Inflammatory macrophage treated with lipopolysaccharide for 1 hour (primary cell): ENCODE results near the gene DLX5.

Source experiments
- DNase-seq, 2 donors: peaks; one replicate each; pipeline ENCODE4 v3.0.0-alpha.2; 2020 to 2022

Gene DLX5

GRCh38 chr7:96987719-96988118 is 36.9 kb downstream of the DLX5 start:
- DNase-seq = no peak

GRCh38 chr7:96986901-96987300 is 37.7 kb downstream of the DLX5 start:
- no peak for DNase-seq

- no peak for DNase-seq
Measured at GRCh38 chr7:96985992-96986391, 38.6 kb downstream of the DLX5 start.

GRCh38 chr7:96982586-96982985 is 42.0 kb downstream of the DLX5 start:
- DNase-seq = no peak

GRCh38 chr7:96979551-96980276 is 44.9 kb downstream of the DLX5 start:
- no peak for DNase-seq

- no peak for DNase-seq
Measured at GRCh38 chr7:96977445-96977844, 47.2 kb downstream of the DLX5 start.

GRCh38 chr7:96976106-96976505 is 48.5 kb downstream of the DLX5 start:
- no peak for DNase-seq

- no peak for DNase-seq
Measured at GRCh38 chr7:96973986-96974385, 50.6 kb downstream of the DLX5 start.

GRCh38 chr7:96970739-96971138 is 53.9 kb downstream of the DLX5 start:
- DNase-seq = no peak
